DMS 273 (cell line): ENCODE data around the gene LHFPL2.
A peak's percentile ranks its signal among the peaks of the same experiment; 100 is the strongest.
"Not testable (repeated sequence)": the region's sequence is repeated elsewhere in the genome, so short reads cannot be mapped to it uniquely, and the experiment has no call there.

Source experiments
- DNase-seq: peaks from one replicate; lab custom pipeline; 2025; ENCODE audit not compliant: unreplicated experiment; lab: John Stamatoyannopoulos, UW

LHFPL2 gene

DNA sequence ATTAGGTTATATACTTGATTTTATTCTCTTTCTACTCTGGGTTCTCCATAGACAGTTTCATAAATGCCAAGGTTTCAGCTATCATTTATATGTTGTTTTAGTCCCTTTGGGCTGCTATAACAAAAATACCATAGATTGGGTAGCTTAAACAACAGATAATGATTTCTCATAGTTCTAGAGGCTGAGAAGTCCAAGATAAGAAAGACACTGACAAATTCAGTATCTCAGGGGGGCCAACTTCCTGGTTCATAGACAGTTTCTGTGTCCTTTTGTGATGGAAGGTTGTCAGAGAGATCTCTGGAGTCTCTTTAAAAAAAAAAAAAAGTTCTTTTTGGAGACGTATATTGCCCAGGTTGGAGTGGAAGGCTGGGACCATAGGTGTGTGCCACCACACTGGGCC, 174.8 kb downstream of the LHFPL2 start:
- no peak for DNase-seq

DNA sequence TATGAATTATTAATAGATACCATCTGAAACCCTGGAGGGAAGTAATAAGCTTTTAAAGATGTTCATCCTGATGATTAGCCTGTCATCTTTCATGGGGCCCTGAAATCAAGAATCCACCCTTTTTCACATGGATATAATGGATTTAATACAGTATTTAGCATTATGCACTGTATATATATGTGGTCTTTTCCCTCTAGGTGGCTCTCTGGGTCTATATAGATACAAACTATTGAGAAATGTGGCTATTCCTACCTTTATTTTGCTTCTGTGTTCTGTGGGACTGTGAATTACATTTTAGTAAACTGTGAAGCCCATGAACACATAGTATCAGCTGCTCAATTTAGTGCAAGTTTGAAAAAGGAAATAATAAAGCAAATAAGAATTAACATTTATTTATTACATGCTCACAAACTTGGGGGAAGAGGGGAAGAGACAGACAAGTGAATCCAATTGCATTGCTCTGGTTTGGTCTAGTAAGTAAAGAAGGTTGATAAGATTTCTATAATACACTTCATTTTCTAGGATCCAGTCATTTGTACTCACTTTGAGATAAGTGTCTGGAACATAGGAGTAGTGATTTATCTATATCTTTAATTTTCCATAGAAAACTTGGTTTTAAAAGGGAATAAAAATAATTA, 176.0 kb downstream of the LHFPL2 start:
- peak; percentile 52 for DNase-seq

DNA sequence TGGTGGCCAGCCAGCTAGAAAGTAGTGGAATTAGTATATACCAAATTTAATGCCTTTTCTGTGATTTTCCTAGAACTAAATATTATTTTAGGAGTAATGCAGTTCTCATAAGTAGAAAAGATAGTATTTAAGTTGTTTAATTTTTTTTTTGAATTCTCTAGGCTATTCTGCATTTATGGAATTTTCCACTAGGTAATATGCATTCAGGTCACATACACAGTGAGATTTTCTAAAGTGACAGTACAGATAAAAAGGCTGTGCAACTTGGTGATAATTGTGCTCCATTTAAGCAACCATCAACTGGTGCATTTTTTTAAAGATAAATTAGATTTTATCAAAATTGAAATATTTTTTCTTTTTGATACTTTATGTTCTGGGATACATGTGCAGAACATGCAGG, 176.7 kb downstream of the LHFPL2 start:
- no peak for DNase-seq

- peak; percentile 58 for DNase-seq
Observed at GRCh38 chr5:78467752-78468357, 180.7 kb downstream of the LHFPL2 start.

GRCh38 chr5:78467140-78467539, 181.4 kb downstream of the LHFPL2 start:
- no peak for DNase-seq

GRCh38 chr5:78458843-78459242, 189.7 kb downstream of the LHFPL2 start:
- no peak for DNase-seq

DNA sequence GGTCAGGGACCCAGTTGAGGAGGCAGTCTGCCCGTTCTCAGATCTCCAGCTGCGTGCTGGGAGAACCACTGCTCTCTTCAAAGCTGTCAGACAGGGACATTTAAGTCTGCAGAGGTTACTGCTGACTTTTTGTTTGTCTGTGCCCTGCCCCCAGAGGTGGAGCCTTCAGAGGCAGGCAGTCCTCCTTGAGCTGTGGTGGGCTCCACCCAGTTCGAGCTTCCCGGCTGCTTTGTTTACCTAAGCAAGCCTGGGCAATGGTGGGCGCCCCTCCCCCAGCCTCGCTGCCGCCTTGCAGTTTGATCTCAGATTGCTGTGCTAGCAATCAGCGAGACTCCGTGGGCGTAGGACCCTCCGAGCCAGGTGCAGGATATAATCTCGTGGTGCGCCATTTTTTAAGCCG, 191.1 kb downstream of the LHFPL2 start:
- DNase-seq: not testable (repeated sequence)

- DNase-seq: no peak
Observed at GRCh38 chr5:78449103-78449502, 199.5 kb downstream of the LHFPL2 start.

GRCh38 chr5:78447775-78448424, 200.7 kb downstream of the LHFPL2 start:
- DNase-seq: no peak
